K562 (cell line): ENCODE results near the gene PELI3. TPM values are rescaled to one million over a fixed set of nuclear protein-coding genes. Genes with fewer than 3 reads are reported as not detected.

Experiments
- BRCA1 ChIP-seq, 2 experiments: fragments of 450-650 bp in 1 of 2; sonication (generic) in 1 of 2; formaldehyde crosslinking in 1 of 2; IDR thresholded peaks; 2 replicates each; pipeline versions ENCODE4 v1.5.0 to v1.6.1; 2017 to 2020; ENCODE audit warnings: mild to moderate bottlenecking in 1 of 2, missing genetic modification reagents in 1 of 2
- CBX8 ChIP-seq: fragments of 200-600 bp; sonication (generic); IDR thresholded peaks from 2 replicates; pipeline ENCODE4 v1.6.1; 2012; ENCODE audit warnings: borderline replicate concordance, mixed run types, low read depth, mild to moderate bottlenecking, moderate library complexity, mixed read lengths, low read length, control low read depth, inconsistent platforms; ENCODE audit not compliant: poor library complexity, severe bottlenecking; ENCODE audit errors: extremely low read depth
- FOXJ2 ChIP-seq: fragments of 200-800 bp; sonication (Bioruptor generic); IDR thresholded peaks from 2 replicates; pipeline ENCODE4 v1.6.1; 2016; ENCODE audit warnings: missing genetic modification characterization, missing compliant biosample characterization
- FOXK2 ChIP-seq, 2 experiments: fragments of 450-650 bp; IDR thresholded peaks in 1 of 2; conservative IDR thresholded peaks in 1 of 2; 2 replicates each; pipeline ENCODE4 v1.6.1; 2016; ENCODE audit warnings: low read depth in 2 of 2, mild to moderate bottlenecking in 1 of 2
- KAT8 ChIP-seq: fragments of 450-650 bp; IDR thresholded peaks from 2 replicates; pipeline ENCODE4 v1.6.1; 2016; ENCODE audit warnings: low read depth, mild to moderate bottlenecking
- POU5F1 ChIP-seq: fragments of 150-350 bp; IDR thresholded peaks from 2 replicates; pipeline ENCODE4 v1.6.1; 2014; ENCODE audit warnings: borderline replicate concordance, low read length, low read depth, mild to moderate bottlenecking; ENCODE audit not compliant: partially characterized antibody
- PPARD ChIP-seq: fragments of 250-450 bp; sonication (Bioruptor Pico); IDR thresholded peaks from 2 replicates; pipeline ENCODE4 v1.8.0; 2022; ENCODE audit warnings: inconsistent platforms, mild to moderate bottlenecking, moderate library complexity
- ZFPM2 ChIP-seq: fragments of 250-450 bp; sonication (Bioruptor Pico); IDR thresholded peaks from 2 replicates; pipeline ENCODE4 v1.5.1; 2022; ENCODE audit warnings: mild to moderate bottlenecking
- ZKSCAN8 ChIP-seq: fragments of 200-800 bp; sonication (Bioruptor generic); IDR thresholded peaks from 2 replicates; pipeline ENCODE4 v1.6.1; 2016; ENCODE audit warnings: missing genetic modification characterization, missing compliant biosample characterization
- ZNF232 ChIP-seq: sonication (generic); formaldehyde crosslinking; IDR thresholded peaks from 2 replicates; pipeline ENCODE4 v1.8.0; 2022; ENCODE audit warnings: mild to moderate bottlenecking, missing genetic modification reagents
- polyA plus RNA-seq, 8 experiments: library from polyadenylated mRNA; depleted of rRNA in 4 of 8; stranded (reverse) in 5 of 8; unstranded in 3 of 8; fragments of >200 nt; fragmentation: Nextera tagmentation in 2 of 8; fragmentation: Illumina TruSeq in 1 of 8; extraction: Ambion mirVana in 2 of 8; extraction: Trizol in 1 of 8; gene quantifications; 2 replicates each; pipeline versions ENCODE4 v1.2.1 to v1.2.3, GENCODE V29; 2011 to 2014; ENCODE audit warnings: inconsistent platforms in 1 of 8, missing spikeins in 1 of 8
- total RNA-seq, 7 experiments: library from RNA; depleted of rRNA in 6 of 7; stranded (reverse); fragments of >200 nt in 6 of 7; fragmentation: Illumina TruSeq in 2 of 7; extraction: Trizol in 2 of 7; gene quantifications; 2 replicates each; pipeline versions ENCODE4 v1.2.1 to v1.2.3, GENCODE V29; 2011 to 2021; ENCODE audit warnings: low replicate concordance in 1 of 7
- TF ChIP-seq, protein P1 (sequence below): sonication (generic); formaldehyde crosslinking; IDR thresholded peaks from 2 replicates; pipeline ENCODE4 v1.8.0; 2023; ENCODE audit warnings: missing genetic modification reagents, mild to moderate bottlenecking, borderline replicate concordance
- TF ChIP-seq, protein P2 (sequence below): sonication (generic); formaldehyde crosslinking; IDR thresholded peaks from 2 replicates; pipeline ENCODE4 v1.8.1; 2023; ENCODE audit warnings: mild to moderate bottlenecking, missing genetic modification reagents
- TF ChIP-seq, protein P3 (sequence below): sonication (generic); formaldehyde crosslinking; IDR thresholded peaks from 2 replicates; pipeline ENCODE4 v1.8.0; 2022; ENCODE audit warnings: mild to moderate bottlenecking, missing genetic modification reagents, borderline replicate concordance

The PELI3 gene
- total and polyA plus RNA-seq, 9 of the 15 experiments (the other 6 are each of a cell fraction or from before 2014, with no cell fraction given), result 0.17 to 4.2 (median 1.9) TPM

DNA sequence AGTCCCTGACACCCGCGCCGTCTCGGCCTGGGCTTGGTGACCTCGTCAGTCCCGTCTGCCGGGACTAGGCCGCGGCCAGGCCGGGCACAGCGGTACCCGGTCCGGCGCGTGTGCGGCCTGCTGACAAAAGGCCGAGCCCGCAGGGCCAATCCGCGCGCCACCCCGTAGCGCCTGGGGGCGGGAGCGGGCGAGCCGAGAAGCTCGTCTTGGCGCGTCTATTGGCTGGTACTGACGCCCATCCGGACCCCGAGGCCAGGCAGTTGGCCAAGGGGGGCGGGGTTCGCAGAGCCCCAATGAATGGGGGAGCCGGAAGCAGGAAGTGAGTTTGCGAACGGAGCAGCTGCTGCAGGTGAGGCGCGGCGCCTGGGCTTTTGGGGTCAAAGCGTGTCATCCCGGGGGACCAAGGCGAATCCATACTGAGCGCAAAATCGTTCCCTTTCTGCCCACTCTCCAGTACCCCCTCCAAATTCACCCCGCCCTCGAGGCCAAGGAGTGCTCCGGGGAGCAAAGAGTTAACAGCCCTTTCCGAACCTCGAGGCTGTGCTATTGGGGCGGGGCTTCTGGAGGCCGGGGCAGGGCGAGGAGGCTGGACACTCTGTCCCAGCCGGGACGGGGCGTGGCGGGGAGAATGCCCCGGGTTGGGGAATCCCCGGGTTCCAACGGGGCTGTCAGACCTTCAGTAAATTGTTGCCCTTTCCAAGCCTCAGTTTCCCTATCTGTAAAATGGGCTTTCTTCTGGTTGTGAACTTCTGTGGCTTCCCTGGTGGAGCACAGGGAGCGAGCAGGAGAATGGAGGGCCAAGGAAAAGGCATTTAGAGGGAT is 13.6 kb downstream of the PELI3 start, which contains the start of gene DPP3 (continued):
- TF ChIP-seq, protein P1, sequence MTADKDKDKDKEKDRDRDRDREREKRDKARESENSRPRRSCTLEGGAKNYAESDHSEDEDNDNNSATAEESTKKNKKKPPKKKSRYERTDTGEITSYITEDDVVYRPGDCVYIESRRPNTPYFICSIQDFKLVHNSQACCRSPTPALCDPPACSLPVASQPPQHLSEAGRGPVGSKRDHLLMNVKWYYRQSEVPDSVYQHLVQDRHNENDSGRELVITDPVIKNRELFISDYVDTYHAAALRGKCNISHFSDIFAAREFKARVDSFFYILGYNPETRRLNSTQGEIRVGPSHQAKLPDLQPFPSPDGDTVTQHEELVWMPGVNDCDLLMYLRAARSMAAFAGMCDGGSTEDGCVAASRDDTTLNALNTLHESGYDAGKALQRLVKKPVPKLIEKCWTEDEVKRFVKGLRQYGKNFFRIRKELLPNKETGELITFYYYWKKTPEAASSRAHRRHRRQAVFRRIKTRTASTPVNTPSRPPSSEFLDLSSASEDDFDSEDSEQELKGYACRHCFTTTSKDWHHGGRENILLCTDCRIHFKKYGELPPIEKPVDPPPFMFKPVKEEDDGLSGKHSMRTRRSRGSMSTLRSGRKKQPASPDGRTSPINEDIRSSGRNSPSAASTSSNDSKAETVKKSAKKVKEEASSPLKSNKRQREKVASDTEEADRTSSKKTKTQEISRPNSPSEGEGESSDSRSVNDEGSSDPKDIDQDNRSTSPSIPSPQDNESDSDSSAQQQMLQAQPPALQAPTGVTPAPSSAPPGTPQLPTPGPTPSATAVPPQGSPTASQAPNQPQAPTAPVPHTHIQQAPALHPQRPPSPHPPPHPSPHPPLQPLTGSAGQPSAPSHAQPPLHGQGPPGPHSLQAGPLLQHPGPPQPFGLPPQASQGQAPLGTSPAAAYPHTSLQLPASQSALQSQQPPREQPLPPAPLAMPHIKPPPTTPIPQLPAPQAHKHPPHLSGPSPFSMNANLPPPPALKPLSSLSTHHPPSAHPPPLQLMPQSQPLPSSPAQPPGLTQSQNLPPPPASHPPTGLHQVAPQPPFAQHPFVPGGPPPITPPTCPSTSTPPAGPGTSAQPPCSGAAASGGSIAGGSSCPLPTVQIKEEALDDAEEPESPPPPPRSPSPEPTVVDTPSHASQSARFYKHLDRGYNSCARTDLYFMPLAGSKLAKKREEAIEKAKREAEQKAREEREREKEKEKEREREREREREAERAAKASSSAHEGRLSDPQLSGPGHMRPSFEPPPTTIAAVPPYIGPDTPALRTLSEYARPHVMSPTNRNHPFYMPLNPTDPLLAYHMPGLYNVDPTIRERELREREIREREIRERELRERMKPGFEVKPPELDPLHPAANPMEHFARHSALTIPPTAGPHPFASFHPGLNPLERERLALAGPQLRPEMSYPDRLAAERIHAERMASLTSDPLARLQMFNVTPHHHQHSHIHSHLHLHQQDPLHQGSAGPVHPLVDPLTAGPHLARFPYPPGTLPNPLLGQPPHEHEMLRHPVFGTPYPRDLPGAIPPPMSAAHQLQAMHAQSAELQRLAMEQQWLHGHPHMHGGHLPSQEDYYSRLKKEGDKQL, result no peak
- TF ChIP-seq, protein P2, sequence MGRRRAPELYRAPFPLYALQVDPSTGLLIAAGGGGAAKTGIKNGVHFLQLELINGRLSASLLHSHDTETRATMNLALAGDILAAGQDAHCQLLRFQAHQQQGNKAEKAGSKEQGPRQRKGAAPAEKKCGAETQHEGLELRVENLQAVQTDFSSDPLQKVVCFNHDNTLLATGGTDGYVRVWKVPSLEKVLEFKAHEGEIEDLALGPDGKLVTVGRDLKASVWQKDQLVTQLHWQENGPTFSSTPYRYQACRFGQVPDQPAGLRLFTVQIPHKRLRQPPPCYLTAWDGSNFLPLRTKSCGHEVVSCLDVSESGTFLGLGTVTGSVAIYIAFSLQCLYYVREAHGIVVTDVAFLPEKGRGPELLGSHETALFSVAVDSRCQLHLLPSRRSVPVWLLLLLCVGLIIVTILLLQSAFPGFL, result no peak
- no peak for TF ChIP-seq CBX8
- TF ChIP-seq ZKSCAN8 (CRISPR knock-in tag), result no peak
- no peak for TF ChIP-seq BRCA1 (IDR thresholded peaks at IDR 0.05)
- no peak for TF ChIP-seq BRCA1 (CRISPR knock-in tag; IDR thresholded peaks at IDR 0.05)
- TF ChIP-seq, protein P3, sequence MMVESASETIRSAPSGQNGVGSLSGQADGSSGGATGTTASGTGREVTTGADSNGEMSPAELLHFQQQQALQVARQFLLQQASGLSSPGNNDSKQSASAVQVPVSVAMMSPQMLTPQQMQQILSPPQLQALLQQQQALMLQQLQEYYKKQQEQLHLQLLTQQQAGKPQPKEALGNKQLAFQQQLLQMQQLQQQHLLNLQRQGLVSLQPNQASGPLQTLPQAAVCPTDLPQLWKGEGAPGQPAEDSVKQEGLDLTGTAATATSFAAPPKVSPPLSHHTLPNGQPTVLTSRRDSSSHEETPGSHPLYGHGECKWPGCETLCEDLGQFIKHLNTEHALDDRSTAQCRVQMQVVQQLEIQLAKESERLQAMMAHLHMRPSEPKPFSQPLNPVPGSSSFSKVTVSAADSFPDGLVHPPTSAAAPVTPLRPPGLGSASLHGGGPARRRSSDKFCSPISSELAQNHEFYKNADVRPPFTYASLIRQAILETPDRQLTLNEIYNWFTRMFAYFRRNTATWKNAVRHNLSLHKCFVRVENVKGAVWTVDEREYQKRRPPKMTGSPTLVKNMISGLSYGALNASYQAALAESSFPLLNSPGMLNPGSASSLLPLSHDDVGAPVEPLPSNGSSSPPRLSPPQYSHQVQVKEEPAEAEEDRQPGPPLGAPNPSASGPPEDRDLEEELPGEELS, result no peak
- peak in 1 of 2 experiments; percentile 29; a peak in 2 of 4 replicates for TF ChIP-seq FOXK2 (conservative IDR thresholded peaks at IDR 0.05 in 1 of 2, IDR thresholded peaks at IDR 0.05 in 1 of 2; ENCODE audit: low read depth in 2 of 2)
- no peak for TF ChIP-seq FOXJ2 (tag)
- no peak for TF ChIP-seq POU5F1
- TF ChIP-seq ZNF232, result 0 out of 2 replicates have a peak, but pooled peaks have one; percentile 36
- no peak for TF ChIP-seq ZFPM2 (CRISPR knock-in tag)
- no peak for TF ChIP-seq PPARD
- no peak for TF ChIP-seq KAT8
